Liver (tissue), 9 donors: ENCODE results near the gene WNT1. TPM values are rescaled to one million over a fixed set of nuclear protein-coding genes. Genes with fewer than 3 reads are reported as not detected.

Experiments
- DNase-seq: peaks from one replicate; pipeline ENCODE4 v3.0.0-alpha.2; 2017; ENCODE audit warnings: low spot score
- H3K27ac ChIP-seq, 2 donors: one replicate each; pipeline ENCODE4 v1.7.0; 2013; ENCODE audit warnings: inconsistent platforms in 2 of 2, low read length in 2 of 2, control low read depth in 1 of 2, low read depth in 1 of 2, mild to moderate bottlenecking in 1 of 2
- H3K27me3 ChIP-seq, 4 donors: one replicate each; pipeline versions ENCODE4 v1.6.1 to v1.7.0; 2013; ENCODE audit warnings: low read length in 3 of 4, inconsistent platforms in 1 of 4, mild to moderate bottlenecking in 1 of 4, moderate library complexity in 1 of 4; ENCODE audit not compliant: control insufficient read depth in 4 of 4, insufficient read depth in 4 of 4
- H3K36me3 ChIP-seq, 4 donors: one replicate each; pipeline versions ENCODE4 v1.6.1 to v1.7.0; 2013; ENCODE audit warnings: low read length in 3 of 4, mild to moderate bottlenecking in 3 of 4, low read depth in 1 of 4, moderate library complexity in 1 of 4; ENCODE audit not compliant: control insufficient read depth in 4 of 4, insufficient read depth in 3 of 4
- H3K4me1 ChIP-seq, 4 donors: one replicate each; pipeline versions ENCODE4 v1.6.1 to v1.7.0; 2013; ENCODE audit warnings: low read length in 3 of 4, mild to moderate bottlenecking in 3 of 4, moderate library complexity in 1 of 4; ENCODE audit not compliant: control insufficient read depth in 4 of 4, insufficient read depth in 4 of 4
- H3K4me3 ChIP-seq, 3 donors: one replicate each; pipeline versions ENCODE4 v1.6.1 to v1.7.0; 2013; ENCODE audit warnings: low read length in 3 of 3, control low read depth in 1 of 3, low read depth in 1 of 3, mild to moderate bottlenecking in 1 of 3
- H3K9ac ChIP-seq, 2 donors: one replicate each; pipeline ENCODE4 v1.7.0; 2013; ENCODE audit warnings: low read length in 2 of 2, mild to moderate bottlenecking in 2 of 2, moderate library complexity in 2 of 2, control low read depth in 1 of 2, low read depth in 1 of 2
- H3K9me3 ChIP-seq, 4 donors: one replicate each; pipeline versions ENCODE4 v1.6.1 to v1.7.0; 2013; ENCODE audit warnings: low read length in 3 of 4; ENCODE audit not compliant: control insufficient read depth in 4 of 4
- ATF3 ChIP-seq: IDR thresholded peaks from 2 replicates; pipeline ENCODE4 v1.6.1; 2016; ENCODE audit warnings: antibody characterized with exemption
- CTCF ChIP-seq: fragments of 150-350 bp; IDR thresholded peaks from 2 replicates; pipeline ENCODE4 v1.5.1; 2017; ENCODE audit warnings: improper control_type of control experiment, low read depth, low read length; ENCODE audit not compliant: missing input control
- EGR1 ChIP-seq, 2 donors: IDR thresholded peaks; 2 replicates each; pipeline ENCODE4 v1.6.1; 2016 to 2018; ENCODE audit warnings: antibody characterized with exemption in 2 of 2, low read depth in 2 of 2
- FOXA1 ChIP-seq: IDR thresholded peaks from 2 replicates; pipeline ENCODE4 v1.6.1; 2016; ENCODE audit warnings: antibody characterized with exemption
- FOXA2 ChIP-seq: IDR thresholded peaks from 2 replicates; pipeline ENCODE4 v1.6.1; 2016; ENCODE audit warnings: antibody characterized with exemption
- GABPA ChIP-seq, 2 donors: IDR thresholded peaks in 1 of 2; conservative IDR thresholded peaks in 1 of 2; 2 replicates each; pipeline ENCODE4 v1.6.1; 2016; ENCODE audit warnings: antibody characterized with exemption in 2 of 2, mild to moderate bottlenecking in 1 of 2, moderate library complexity in 1 of 2
- HNF4A ChIP-seq, 2 donors: conservative IDR thresholded peaks; 2 replicates each; pipeline ENCODE4 v1.6.1; 2016; ENCODE audit warnings: antibody characterized with exemption in 2 of 2, mild to moderate bottlenecking in 2 of 2
- HNF4G ChIP-seq: IDR thresholded peaks from 2 replicates; pipeline ENCODE4 v1.6.1; 2016; ENCODE audit warnings: antibody characterized with exemption
- JUND ChIP-seq, 2 donors: IDR thresholded peaks; 2 replicates each; pipeline ENCODE4 v1.6.1; 2016; ENCODE audit warnings: antibody characterized with exemption in 2 of 2
- NR2F2 ChIP-seq: IDR thresholded peaks from 2 replicates; pipeline ENCODE4 v1.6.1; 2016; ENCODE audit warnings: antibody characterized with exemption
- RAD21 ChIP-seq, 2 donors: IDR thresholded peaks; 2 replicates each; pipeline ENCODE4 v1.6.1; 2016; ENCODE audit warnings: antibody characterized with exemption in 2 of 2, mild to moderate bottlenecking in 2 of 2
- REST ChIP-seq: IDR thresholded peaks from 2 replicates; pipeline ENCODE4 v1.6.1; 2016; ENCODE audit warnings: antibody characterized with exemption, mild to moderate bottlenecking
- RXRA ChIP-seq, 2 donors: IDR thresholded peaks; 2 replicates each; pipeline ENCODE4 v1.6.1; 2017 to 2018; ENCODE audit warnings: antibody characterized with exemption in 2 of 2, mild to moderate bottlenecking in 1 of 2
- TAF1 ChIP-seq: conservative IDR thresholded peaks from 2 replicates; pipeline ENCODE4 v1.6.1; 2016; ENCODE audit warnings: antibody characterized with exemption, mild to moderate bottlenecking
- YY1 ChIP-seq: IDR thresholded peaks from 2 replicates; pipeline ENCODE4 v1.6.1; 2016; ENCODE audit warnings: antibody characterized with exemption, mild to moderate bottlenecking
- ZBTB33 ChIP-seq: IDR thresholded peaks from 2 replicates; pipeline ENCODE4 v1.6.1; 2016; ENCODE audit warnings: antibody characterized with exemption
- WGBS: extraction: QIAGEN DNeasy Blood & Tissue Kit; methylation state at CpG from one replicate; pipeline ENCODE4 v1.1.7; 2013; 5-methylcytosine and 5-hydroxymethylcytosine counted together
- polyA plus RNA-seq, 2 donors: library from polyadenylated mRNA; stranded (reverse) in 1 of 2; unstranded in 1 of 2; fragments of 200-250 nt in 1 of 2; fragments of >200 nt in 1 of 2; fragmentation: Nextera tagmentation in 1 of 2; extraction: Ambion mirVana in 1 of 2; gene quantifications; one replicate each; pipeline versions ENCODE4 v1.2.1 to v1.2.3, GENCODE V29; 2013 to 2015
- total RNA-seq, 2 donors: library from RNA; depleted of rRNA; stranded (reverse); fragments of >200 nt; gene quantifications; one replicate each; pipeline ENCODE4 v1.2.3, GENCODE V29; 2014
- donor health status: healthy.
- donor health status: healthy.
- donor health status: healthy.
- donor health status: healthy.
- donor health status: healthy.

WNT1 gene
- total and polyA plus RNA-seq, 4 donors = not detected

GRCh38 chr12:49022558-49023178 is 44.5 kb downstream of the WNT1 start:
- Histone ChIP-seq H3K27me3 (no peaks in the 10 kb centered on the region), H3K27ac (no peak overlapping the region), H3K4me1 (peaks cover 3 to 10% (median 4%) of the 10 kb centered on the region in 4 donors), H3K4me3 (no peak overlapping the region), H3K9ac (no peak overlapping the region), H3K36me3 (peaks cover 17 to 62% (median 48%) of the 10 kb centered on the region in 4 donors), H3K9me3 (no peaks in the 10 kb centered on the region)
- WGBS = 95% methylated on average over 15 of the region's 15 CpGs
- TF ChIP-seq RAD21 (IDR thresholded peaks at IDR 0.05) (no peak), GABPA (IDR thresholded peaks at IDR 0.05 in 1 of 2, conservative IDR thresholded peaks at IDR 0.05 in 1 of 2) (no peak), FOXA2 (no peak), EGR1 (IDR thresholded peaks at IDR 0.05; ENCODE audit: low read depth in 2 of 2) (no peak), HNF4G (no peak), CTCF (no peak), TAF1 (no peak), JUND (IDR thresholded peaks at IDR 0.05) (no peak), FOXA1 (no peak), RXRA (IDR thresholded peaks at IDR 0.05) (no peak), HNF4A (conservative IDR thresholded peaks at IDR 0.05) (no peak), ATF3 (no peak), NR2F2 (no peak)
- DNase-seq = no peak

GRCh38 chr12:49023812-49024211 is 45.7 kb downstream of the WNT1 start:
- Histone ChIP-seq H3K4me1 (peaks cover 0 to 2% (median 0%) of the 10 kb centered on the region in 4 donors), H3K27ac (no peak overlapping the region), H3K4me3 (no peak overlapping the region), H3K36me3 (peaks cover 21 to 73% (median 59%) of the 10 kb centered on the region in 4 donors), H3K27me3 (no peaks in the 10 kb centered on the region), H3K9ac (no peak overlapping the region), H3K9me3 (no peaks in the 10 kb centered on the region)
- TF ChIP-seq ZBTB33 (no peak), HNF4A (conservative IDR thresholded peaks at IDR 0.05) (no peak), REST (no peak), EGR1 (IDR thresholded peaks at IDR 0.05; ENCODE audit: low read depth in 2 of 2) (no peak), GABPA (IDR thresholded peaks at IDR 0.05 in 1 of 2, conservative IDR thresholded peaks at IDR 0.05 in 1 of 2) (no peak), FOXA2 (no peak), ATF3 (no peak), YY1 (no peak), RAD21 (IDR thresholded peaks at IDR 0.05) (no peak), HNF4G (no peak)
- no peak for DNase-seq
- WGBS = 97% methylated on average over 2 of the region's 2 CpGs
